H1 (cell line): Measurements from ENCODE around the gene LACTB. TPM values are rescaled to one million over a fixed set of nuclear protein-coding genes. Genes with fewer than 3 reads are reported as not detected.
A peak's percentile ranks its signal among the peaks of the same experiment; 100 is the strongest.

ENCODE experiments used
- CTCF ChIA-PET: fragments of 300-600 bp; sonication (Branson Sonifier 250); formaldehyde crosslinking; loops from one replicate; lab custom pipeline; 2021; ENCODE audit not compliant: partially characterized antibody; lab: Charles Lee
- POLR2A ChIA-PET: fragments of 300-600 bp; sonication (Branson Sonifier 250); formaldehyde crosslinking; loops from one replicate; lab custom pipeline; 2021; ENCODE audit warnings: inconsistent platforms; ENCODE audit not compliant: partially characterized antibody; lab: Charles Lee
- DNase-seq, 2 experiments: peaks; one replicate each; pipeline versions ENCODE4 v3.0.0 to v3.0.0-alpha.2; 2010 to 2022; ENCODE audit warnings: low spot score in 2 of 2, low read depth in 1 of 2, mixed read lengths in 1 of 2
- FAIRE-seq: peaks from 2 replicates; lab custom pipeline; 2011; peaks lifted over from hg19 to GRCh38; lab: Jason Lieb, UNC
- H2AFZ ChIP-seq: 2 replicates; pipeline ENCODE4 v1.8.1; 2012; ENCODE audit warnings: low read length, inconsistent platforms
- H2AK5ac ChIP-seq: 2 replicates; pipeline ENCODE4 v1.6.1; 2013; ENCODE audit warnings: low read depth, low read length
- H2BK120ac ChIP-seq: replicated peaks from 2 replicates; pipeline ENCODE3; 2013; ENCODE audit warnings: low read depth, low read length, inconsistent platforms
- H2BK12ac ChIP-seq: 2 replicates; pipeline ENCODE4 v1.6.1; 2013; ENCODE audit warnings: low read depth, low read length
- H2BK15ac ChIP-seq: 2 replicates; pipeline ENCODE4 v1.6.1; 2013; ENCODE audit warnings: low read length
- H2BK20ac ChIP-seq: 2 replicates; pipeline ENCODE4 v1.6.1; 2013; ENCODE audit warnings: low read length
- H2BK5ac ChIP-seq: 2 replicates; pipeline ENCODE4 v1.6.1; 2013; ENCODE audit warnings: low read depth, low read length
- H3K14ac ChIP-seq: 2 replicates; pipeline ENCODE4 v1.6.1; 2013; ENCODE audit warnings: inconsistent platforms; ENCODE audit not compliant: insufficient read length
- H3K18ac ChIP-seq: 2 replicates; pipeline ENCODE4 v1.6.1; 2013; ENCODE audit warnings: low read length; ENCODE audit errors: extremely low read depth
- H3K23ac ChIP-seq: 2 replicates; pipeline ENCODE4 v1.6.1; 2013; ENCODE audit warnings: inconsistent platforms; ENCODE audit not compliant: insufficient read length
- H3K23me2 ChIP-seq: 2 replicates; pipeline ENCODE4 v1.6.1; 2013; ENCODE audit warnings: low read depth, low read length
- H3K27ac ChIP-seq: 2 replicates; pipeline ENCODE4 v1.6.1; 2011; ENCODE audit warnings: low read depth, low read length, inconsistent platforms
- H3K27me3 ChIP-seq, 4 experiments: replicated peaks in 1 of 4; 1 replicate in 1 of 4; 2 replicates in 3 of 4; pipeline versions ENCODE4 v1.6.1 to v1.8.1; 2011 to 2013; ENCODE audit warnings: low read length in 3 of 4, mild to moderate bottlenecking in 3 of 4, inconsistent platforms in 2 of 4, mixed read lengths in 2 of 4, moderate library complexity in 1 of 4; ENCODE audit not compliant: control insufficient read depth in 3 of 4, insufficient read depth in 3 of 4; ENCODE audit errors: extremely low read depth in 1 of 4
- H3K36me3 ChIP-seq, 4 experiments: 2 replicates each; pipeline versions ENCODE4 v1.6.1 to v1.8.1; 2011 to 2013; ENCODE audit warnings: mild to moderate bottlenecking in 4 of 4, low read length in 3 of 4, moderate library complexity in 2 of 4, control low read depth in 1 of 4, inconsistent platforms in 1 of 4; ENCODE audit not compliant: insufficient read depth in 4 of 4, control insufficient read depth in 2 of 4
- H3K4ac ChIP-seq: replicated peaks from 2 replicates; pipeline ENCODE3; 2013; ENCODE audit warnings: low read length, low read depth, mixed read lengths, inconsistent platforms; ENCODE audit not compliant: insufficient read length
- H3K4me1 ChIP-seq, 4 experiments: replicated peaks in 1 of 4; 1 replicate in 1 of 4; 2 replicates in 3 of 4; pipeline versions ENCODE4 v1.6.1 to v1.8.1; 2011 to 2013; ENCODE audit warnings: low read length in 3 of 4, inconsistent platforms in 2 of 4, mixed read lengths in 1 of 4; ENCODE audit not compliant: insufficient read depth in 4 of 4, control insufficient read depth in 3 of 4
- H3K4me2 ChIP-seq, 2 experiments: 2 replicates each; pipeline versions ENCODE4 v1.6.1 to v1.8.1; 2011 to 2013; ENCODE audit warnings: low read depth in 2 of 2, low read length in 2 of 2, control low read depth in 1 of 2, inconsistent platforms in 1 of 2, mild to moderate bottlenecking in 1 of 2; ENCODE audit not compliant: insufficient read depth in 1 of 2
- H3K4me3 ChIP-seq, 4 experiments: fragments of 200-600, 300-600 bp in 1 of 4; sonication (generic), shearing (Covaris generic), sonication (Bioruptor Twin) in 1 of 4; 2 replicates each; pipeline versions ENCODE4 v1.5.1 to v1.8.1; 2011 to 2016; ENCODE audit warnings: low read length in 4 of 4, low read depth in 3 of 4, control low read depth in 2 of 4, inconsistent platforms in 2 of 4, mild to moderate bottlenecking in 2 of 4, mixed read lengths in 1 of 4, moderate library complexity in 1 of 4; ENCODE audit not compliant: insufficient read depth in 2 of 4; ENCODE audit errors: extremely low read depth in 1 of 4
- H3K56ac ChIP-seq: replicated peaks from 2 replicates; pipeline ENCODE3; 2013; ENCODE audit warnings: low read depth, mild to moderate bottlenecking, mixed read lengths, low read length, inconsistent platforms; ENCODE audit not compliant: insufficient read length
- H3K79me1 ChIP-seq: 2 replicates; pipeline ENCODE4 v1.6.1; 2013; ENCODE audit warnings: low read depth, low read length, control low read depth
- H3K79me2 ChIP-seq, 2 experiments: 2 replicates each; pipeline versions ENCODE4 v1.6.1 to v1.8.1; 2012 to 2013; ENCODE audit warnings: low read length in 2 of 2, mild to moderate bottlenecking in 2 of 2, inconsistent platforms in 1 of 2; ENCODE audit not compliant: insufficient read depth in 2 of 2, control insufficient read depth in 1 of 2
- H3K9ac ChIP-seq, 4 experiments: replicated peaks in 1 of 4; 1 replicate in 1 of 4; 2 replicates in 3 of 4; pipeline versions ENCODE4 v1.6.1 to v1.8.1; 2011 to 2013; ENCODE audit warnings: low read depth in 3 of 4, low read length in 3 of 4, control low read depth in 2 of 4, mild to moderate bottlenecking in 2 of 4, moderate library complexity in 2 of 4, inconsistent platforms in 1 of 4; ENCODE audit errors: extremely low read depth in 1 of 4
- H3K9me3 ChIP-seq, 2 experiments: 2 replicates each; pipeline versions ENCODE4 v1.6.1 to v1.8.1; 2012 to 2013; ENCODE audit warnings: mild to moderate bottlenecking in 2 of 2, moderate library complexity in 2 of 2, control low read depth in 1 of 2, inconsistent platforms in 1 of 2, low read depth in 1 of 2, low read length in 1 of 2, mixed read lengths in 1 of 2; ENCODE audit not compliant: insufficient read depth in 2 of 2
- H4K20me1 ChIP-seq, 2 experiments: replicated peaks in 1 of 2; 2 replicates each; pipeline versions ENCODE3 to v1.8.1; 2011 to 2013; ENCODE audit warnings: inconsistent platforms in 2 of 2, low read length in 2 of 2, mild to moderate bottlenecking in 1 of 2; ENCODE audit not compliant: insufficient read depth in 2 of 2, control insufficient read depth in 1 of 2
- H4K5ac ChIP-seq: 2 replicates; pipeline ENCODE4 v1.6.1; 2013; ENCODE audit warnings: low read length, low read depth, mixed read lengths, inconsistent platforms; ENCODE audit not compliant: insufficient read length
- H4K8ac ChIP-seq: 2 replicates; pipeline ENCODE4 v1.8.0; 2013; ENCODE audit warnings: mild to moderate bottlenecking, moderate library complexity, low read length, inconsistent platforms; ENCODE audit not compliant: insufficient read depth; ENCODE audit errors: extremely low read depth
- H4K91ac ChIP-seq: replicated peaks from 2 replicates; pipeline ENCODE3; 2013; ENCODE audit warnings: low read length, mixed read lengths, inconsistent platforms; ENCODE audit not compliant: insufficient read length
- JUND ChIP-seq: IDR thresholded peaks from 2 replicates; pipeline ENCODE4 v1.6.1; 2011; ENCODE audit warnings: mild to moderate bottlenecking, improper control_type of control experiment, low read length
- KDM1A ChIP-seq: fragments of 200-600, 300-600 bp; sonication (generic); IDR thresholded peaks from 2 replicates; pipeline ENCODE4 v1.7.1; 2016; ENCODE audit warnings: mild to moderate bottlenecking, low read length, borderline replicate concordance
- MAFK ChIP-seq: IDR thresholded peaks from 2 replicates; pipeline ENCODE4 v1.6.1; 2012; ENCODE audit warnings: low read depth, mild to moderate bottlenecking, improper control_type of control experiment, low read length
- NANOG ChIP-seq: IDR thresholded peaks from 2 replicates; pipeline ENCODE4 v1.6.1; 2011; ENCODE audit warnings: low read length, low read depth, mild to moderate bottlenecking, inconsistent platforms; ENCODE audit not compliant: insufficient read depth, poor library complexity, severe bottlenecking
- RXRA ChIP-seq: IDR thresholded peaks from 2 replicates; pipeline ENCODE4 v1.6.1; 2011; ENCODE audit warnings: low read depth, mild to moderate bottlenecking, low read length, moderate library complexity; ENCODE audit not compliant: insufficient read depth
- SAP30 ChIP-seq: fragments of 300-600 bp; sonication (generic); IDR thresholded peaks from 2 replicates; pipeline ENCODE4 v1.7.1; 2012; ENCODE audit warnings: low read length, moderate library complexity, mild to moderate bottlenecking, inconsistent platforms; ENCODE audit not compliant: insufficient read depth, insufficient replicate concordance
- SP4 ChIP-seq: IDR thresholded peaks from 2 replicates; pipeline ENCODE4 v1.6.1; 2012; ENCODE audit warnings: low read length, inconsistent platforms
- SRF ChIP-seq: IDR thresholded peaks from 2 replicates; pipeline ENCODE4 v1.6.1; 2011; ENCODE audit warnings: mild to moderate bottlenecking, low read depth, low read length, moderate library complexity
- ZNF274 ChIP-seq: IDR thresholded peaks from 2 replicates; pipeline ENCODE4 v1.7.0; 2012; ENCODE audit warnings: low read length, borderline replicate concordance; ENCODE audit errors: extremely low read depth
- WGBS, 2 experiments: shearing (Covaris generic) in 1 of 2; methylation state at CpG; one replicate each; pipeline versions ENCODE4 v1.1.6 to v1.1.7; 2013 to 2015; ENCODE audit warnings: low lambda C conversion rate in 2 of 2, mixed read lengths in 2 of 2, inconsistent platforms in 1 of 2, low coverage in 1 of 2, missing lambda C conversion rate in 1 of 2; ENCODE audit not compliant: insufficient replicate concordance in 2 of 2, insufficient coverage in 1 of 2, insufficient read length in 1 of 2; ENCODE audit errors: extremely low coverage in 1 of 2, missing lambda C conversion rate in 1 of 2; 5-methylcytosine and 5-hydroxymethylcytosine counted together
- polyA plus RNA-seq, 7 experiments: library from polyadenylated mRNA; depleted of rRNA in 3 of 7; stranded (reverse) in 5 of 7; unstranded in 2 of 7; fragments of >200 nt in 5 of 7; fragments of 200-250 nt in 2 of 7; gene quantifications; 1 replicate in 5 of 7; 2 replicates in 1 of 7; 4 replicates in 1 of 7; pipeline versions ENCODE4 v1.2.1 to v1.2.3, GENCODE V29; 2011 to 2013; ENCODE audit warnings: missing spikeins in 2 of 7, mixed read lengths in 2 of 7
- total RNA-seq: library from RNA; stranded (reverse); fragmentation: NEBNext Ultra II Directional; extraction: Animal tissue kit (Norgen Biotek cat#: 25700); gene quantifications from 2 replicates; pipeline ENCODE4 v1.2.1, GENCODE V29; 2021
- TF ChIP-seq, protein P1 (sequence below): IDR thresholded peaks from 2 replicates; pipeline ENCODE4 v1.6.1; 2012; ENCODE audit warnings: low read length, inconsistent platforms
- TF ChIP-seq, protein P2 (sequence below): IDR thresholded peaks from 2 replicates; pipeline ENCODE4 v1.6.1; 2012; ENCODE audit warnings: inconsistent platforms

LACTB gene
- total and polyA plus RNA-seq, 2 of the 8 experiments (the other 6 are each of a cell fraction or from before 2014, with no cell fraction given), result 5.8 to 14.9 TPM

DNA sequence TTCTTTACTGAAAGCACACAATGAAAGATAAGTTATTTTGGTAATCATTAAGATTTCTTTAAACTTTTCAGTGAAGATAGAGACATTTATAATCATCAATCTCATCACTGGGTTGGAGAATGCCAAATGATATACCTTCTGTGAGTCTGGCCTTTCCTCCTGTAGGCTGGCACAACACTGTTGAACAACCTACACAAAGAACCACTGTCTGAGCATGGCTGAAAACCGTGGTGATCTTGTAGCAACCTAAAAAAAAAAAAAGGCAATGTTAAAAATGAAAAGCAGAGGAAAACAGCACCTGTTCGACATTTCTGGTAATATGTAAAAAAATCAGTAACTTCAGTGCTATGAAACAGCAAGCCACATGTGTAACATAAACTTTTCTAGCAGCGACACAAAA lies 33.8 kb downstream of the LACTB start:
- Histone ChIP-seq H3K79me1 (no peaks in the 10 kb centered on the region), H4K20me1 (no peaks in the 10 kb centered on the region), H2BK120ac (no peak overlapping the region)
- TF ChIP-seq ZNF274 (no peak), RXRA (no peak), SAP30 (no peak), SRF (no peak), SP4 (no peak), NANOG (no peak), KDM1A (no peak), JUND (no peak), MAFK (no peak)
- TF ChIP-seq, protein P1, sequence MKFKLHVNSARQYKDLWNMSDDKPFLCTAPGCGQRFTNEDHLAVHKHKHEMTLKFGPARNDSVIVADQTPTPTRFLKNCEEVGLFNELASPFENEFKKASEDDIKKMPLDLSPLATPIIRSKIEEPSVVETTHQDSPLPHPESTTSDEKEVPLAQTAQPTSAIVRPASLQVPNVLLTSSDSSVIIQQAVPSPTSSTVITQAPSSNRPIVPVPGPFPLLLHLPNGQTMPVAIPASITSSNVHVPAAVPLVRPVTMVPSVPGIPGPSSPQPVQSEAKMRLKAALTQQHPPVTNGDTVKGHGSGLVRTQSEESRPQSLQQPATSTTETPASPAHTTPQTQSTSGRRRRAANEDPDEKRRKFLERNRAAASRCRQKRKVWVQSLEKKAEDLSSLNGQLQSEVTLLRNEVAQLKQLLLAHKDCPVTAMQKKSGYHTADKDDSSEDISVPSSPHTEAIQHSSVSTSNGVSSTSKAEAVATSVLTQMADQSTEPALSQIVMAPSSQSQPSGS, result no peak
- TF ChIP-seq, protein P2, sequence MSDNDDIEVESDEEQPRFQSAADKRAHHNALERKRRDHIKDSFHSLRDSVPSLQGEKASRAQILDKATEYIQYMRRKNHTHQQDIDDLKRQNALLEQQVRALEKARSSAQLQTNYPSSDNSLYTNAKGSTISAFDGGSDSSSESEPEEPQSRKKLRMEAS, result no peak
- TF ChIP-seq, all 59 proteins: peak for 0
- Histone ChIP-seq H2BK20ac (no peak overlapping the region), H2BK5ac (no peak overlapping the region), H3K18ac (no peak overlapping the region), H3K4me3 (peak overlapping the region in 1 of 4 experiments; percentile 97; a peak in 2 of 8 replicates), H3K79me2 (peaks cover 0 to 18% of the 10 kb centered on the region in 2 experiments; a peak in 2 of 4 replicates), H3K56ac (no peak overlapping the region), H3K4ac (no peak overlapping the region), H2AFZ (no peak overlapping the region), H4K91ac (no peak overlapping the region), H3K27me3 (no peaks in the 10 kb centered on the region), H3K14ac (no peak overlapping the region), H4K5ac (no peak overlapping the region), H3K9ac (no peak overlapping the region), H3K4me1 (peaks cover 0 to 3% (median 0%) of the 10 kb centered on the region in 4 experiments; a peak in 1 of 7 replicates), H2AK5ac (no peak overlapping the region), H3K27ac (no peak overlapping the region), H3K23ac (no peak overlapping the region), H3K36me3 (peaks cover 0 to 40% (median 10%) of the 10 kb centered on the region in 4 experiments; a peak in 5 of 8 replicates), H3K23me2 (peaks cover 2% of the 10 kb centered on the region; the same call in 1 of the 2 replicates), H4K8ac (no peak overlapping the region), H3K9me3 (no peaks in the 10 kb centered on the region), H2BK12ac (no peak overlapping the region), H2BK15ac (no peak overlapping the region), H3K4me2 (peak overlapping the region in 1 of 2 experiments; percentile 76; a peak in 2 of 4 replicates)
- DNase-seq (no peak), FAIRE-seq (no peak)
- WGBS, 2 experiments, result 87% methylated on average over 3 of the region's 3 CpGs; no CpG with 5 or more reads in 1 of the 2 experiments
- CTCF ChIA-PET, result interaction anchor here (1.5 kb wide), 1 partner anchor 9 kb away, joined by 3 read pairs; no protein-coding TSS in a partner anchor
- POLR2A ChIA-PET, result interaction anchor here (1.3 kb wide), 1 partner anchor 17 kb away, joined by 4 read pairs; no protein-coding TSS in a partner anchor
